H9 (cell line): ENCODE data around the gene NFXL1. TPM values are rescaled to one million over a fixed set of nuclear protein-coding genes. Genes with fewer than 3 reads are reported as not detected.

Experiments used
- DNase-seq: peaks from one replicate; pipeline ENCODE4 v3.0.0-alpha.2; 2017
- H2AFZ ChIP-seq: one replicate; pipeline ENCODE4 v1.6.1; 2013; ENCODE audit warnings: mild to moderate bottlenecking, low read length, control low read depth, moderate library complexity
- H2AK5ac ChIP-seq: 2 replicates; pipeline ENCODE4 v1.6.1; 2013; ENCODE audit warnings: low read length, control low read depth, mixed read lengths; ENCODE audit not compliant: insufficient read length
- H2BK120ac ChIP-seq: one replicate; pipeline ENCODE4 v1.6.1; 2013; ENCODE audit warnings: low read depth, mild to moderate bottlenecking, low read length, control low read depth, inconsistent platforms; ENCODE audit not compliant: poor library complexity, severe bottlenecking
- H2BK12ac ChIP-seq: 2 replicates; pipeline ENCODE4 v1.6.1; 2013; ENCODE audit warnings: low read length, control low read depth, mixed read lengths, low read depth; ENCODE audit not compliant: insufficient read length
- H2BK15ac ChIP-seq: 2 replicates; pipeline ENCODE4 v1.6.1; 2013; ENCODE audit warnings: low read depth, low read length, control low read depth
- H2BK20ac ChIP-seq: one replicate; pipeline ENCODE4 v1.6.1; 2013; ENCODE audit warnings: low read depth, mild to moderate bottlenecking, low read length, control low read depth, inconsistent platforms; ENCODE audit not compliant: poor library complexity, severe bottlenecking
- H2BK5ac ChIP-seq: 2 replicates; pipeline ENCODE4 v1.6.1; 2013; ENCODE audit warnings: low read length, control low read depth, mixed read lengths; ENCODE audit not compliant: insufficient read length
- H3K14ac ChIP-seq: 2 replicates; pipeline ENCODE4 v1.6.1; 2013; ENCODE audit warnings: low read length, control low read depth; ENCODE audit not compliant: insufficient read depth
- H3K18ac ChIP-seq: 2 replicates; pipeline ENCODE4 v1.6.1; 2013; ENCODE audit warnings: low read depth, mild to moderate bottlenecking, mixed read lengths, low read length, control low read depth; ENCODE audit not compliant: insufficient read length
- H3K23ac ChIP-seq: 2 replicates; pipeline ENCODE4 v1.6.1; 2013; ENCODE audit warnings: low read length, control low read depth, mixed read lengths, low read depth; ENCODE audit not compliant: insufficient read length
- H3K23me2 ChIP-seq: 2 replicates; pipeline ENCODE4 v1.6.1; 2013; ENCODE audit warnings: low read depth, mild to moderate bottlenecking, mixed read lengths, low read length, control low read depth; ENCODE audit not compliant: insufficient read length, poor library complexity, severe bottlenecking
- H3K27ac ChIP-seq: 2 replicates; pipeline ENCODE4 v1.5.1; 2013; ENCODE audit warnings: low read length, control low read depth, mixed read lengths, low read depth; ENCODE audit not compliant: insufficient read length
- H3K27me3 ChIP-seq: 2 replicates; pipeline ENCODE4 v1.6.1; 2013; ENCODE audit warnings: low read length, control low read depth, inconsistent platforms; ENCODE audit not compliant: insufficient read depth
- H3K4ac ChIP-seq: 2 replicates; pipeline ENCODE4 v1.6.1; 2013; ENCODE audit warnings: low read depth, mild to moderate bottlenecking, control low read depth, inconsistent platforms, low read length, moderate library complexity
- H3K4me1 ChIP-seq: 2 replicates; pipeline ENCODE4 v1.6.1; 2013; ENCODE audit warnings: low read length, control low read depth, inconsistent platforms; ENCODE audit not compliant: insufficient read depth
- H3K4me2 ChIP-seq: 2 replicates; pipeline ENCODE4 v1.6.1; 2013; ENCODE audit warnings: low read length, control low read depth, mixed read lengths; ENCODE audit not compliant: insufficient read length, insufficient read depth
- H3K56ac ChIP-seq: 2 replicates; pipeline ENCODE4 v1.6.1; 2013; ENCODE audit warnings: low read depth, mild to moderate bottlenecking, mixed read lengths, low read length, control low read depth; ENCODE audit not compliant: insufficient read length
- H3K79me1 ChIP-seq: 2 replicates; pipeline ENCODE4 v1.6.1; 2013; ENCODE audit warnings: low read depth, mild to moderate bottlenecking, moderate library complexity, low read length, control low read depth, inconsistent platforms; ENCODE audit not compliant: insufficient read depth, poor library complexity, severe bottlenecking
- H3K79me2 ChIP-seq: 2 replicates; pipeline ENCODE4 v1.6.1; 2013; ENCODE audit warnings: low read length, control low read depth, inconsistent platforms; ENCODE audit not compliant: insufficient read depth
- H3K9ac ChIP-seq: 2 replicates; pipeline ENCODE4 v1.6.1; 2013; ENCODE audit warnings: low read length, control low read depth, mixed read lengths; ENCODE audit not compliant: insufficient read length; ENCODE audit errors: extremely low read depth
- H3K9me3 ChIP-seq: one replicate; pipeline ENCODE4 v1.6.1; 2013; ENCODE audit warnings: low read depth, low read length, inconsistent platforms; ENCODE audit not compliant: control insufficient read depth
- H3T11ph ChIP-seq: one replicate; pipeline ENCODE4 v1.6.1; 2013; ENCODE audit warnings: mild to moderate bottlenecking, low read length, control low read depth, inconsistent platforms
- H4K20me1 ChIP-seq: one replicate; pipeline ENCODE4 v1.6.1; 2013; ENCODE audit not compliant: control insufficient read depth, insufficient read length, insufficient read depth
- H4K5ac ChIP-seq: 2 replicates; pipeline ENCODE4 v1.6.1; 2013; ENCODE audit warnings: low read depth, mild to moderate bottlenecking, mixed read lengths, low read length, control low read depth; ENCODE audit not compliant: insufficient read length
- H4K8ac ChIP-seq: replicated peaks from 2 replicates; pipeline ENCODE4 v1.6.1; 2013; ENCODE audit warnings: low read length, control low read depth, mixed read lengths, low read depth; ENCODE audit not compliant: insufficient read length
- H4K91ac ChIP-seq: 2 replicates; pipeline ENCODE4 v1.6.1; 2013; ENCODE audit warnings: low read depth, mild to moderate bottlenecking, moderate library complexity, mixed read lengths, low read length, control low read depth; ENCODE audit not compliant: insufficient read length
- H3K27ac Mint-ChIP-seq, 3 experiments: 2 replicates in 2 of 3; 3 replicates in 1 of 3; pipeline ENCODE4 v1.8.0; 2020 to 2021; ENCODE audit warnings: mixed read lengths in 3 of 3, mild to moderate bottlenecking in 1 of 3, moderate library complexity in 1 of 3
- H3K27me3 Mint-ChIP-seq: 2 replicates; pipeline ENCODE4 v1.8.0; 2021; ENCODE audit warnings: low read depth, mild to moderate bottlenecking, moderate library complexity, mixed read lengths
- H3K36me3 Mint-ChIP-seq, 3 experiments: 2 replicates in 2 of 3; 3 replicates in 1 of 3; pipeline ENCODE4 v1.8.0; 2020 to 2021; ENCODE audit warnings: low read depth in 3 of 3, mixed read lengths in 3 of 3; ENCODE audit not compliant: insufficient read depth in 1 of 3
- H3K4me1 Mint-ChIP-seq, 2 experiments: 2 replicates each; pipeline ENCODE4 v1.8.0; 2020; ENCODE audit warnings: mixed read lengths in 2 of 2
- H3K4me3 Mint-ChIP-seq, 2 experiments: 2 replicates in 1 of 2; 3 replicates in 1 of 2; pipeline ENCODE4 v1.8.0; 2020 to 2021; ENCODE audit warnings: mild to moderate bottlenecking in 2 of 2, mixed read lengths in 2 of 2, moderate library complexity in 1 of 2
- H3K9me3 Mint-ChIP-seq, 2 experiments: 2 replicates in 1 of 2; 3 replicates in 1 of 2; pipeline ENCODE4 v1.8.0; 2020; ENCODE audit warnings: mild to moderate bottlenecking in 2 of 2, mixed read lengths in 2 of 2, moderate library complexity in 1 of 2
- CTCF ChIP-seq: fragments of 200-600 bp; sonication (generic); conservative IDR thresholded peaks from 3 replicates; pipeline ENCODE4 v1.8.0; 2021; ENCODE audit warnings: antibody characterized with exemption, mild to moderate bottlenecking
- WGBS: extraction: QIAGEN DNeasy Blood & Tissue Kit; methylation state at CpG from one replicate; pipeline ENCODE4 v1.1.7; 2013; ENCODE audit warnings: missing lambda C conversion rate, low lambda C conversion rate, mixed read lengths; ENCODE audit not compliant: insufficient read length; ENCODE audit errors: extremely low coverage; 5-methylcytosine and 5-hydroxymethylcytosine counted together
- total RNA-seq: library from RNA; stranded (reverse); gene quantifications from 2 replicates; pipeline ENCODE4 v1.2.1, GENCODE V29; 2021

Gene NFXL1
- total RNA-seq, 1 experiment from 2014 or later: 33.8 TPM

GRCh38 chr4:47852136-47852535 lies 62.2 kb downstream of the NFXL1 start:
- Histone ChIP-seq H2BK12ac (no peak overlapping the region), H4K8ac (no peak overlapping the region), H3K56ac (no peak overlapping the region), H3K4me2 (no peak overlapping the region), H2AK5ac (no peak overlapping the region), H3K4me1 (no peaks in the 10 kb centered on the region; the same call in 1 of the 2 replicates), H2BK5ac (no peak overlapping the region), H3K14ac (no peak overlapping the region), H3K27ac (no peak overlapping the region), H4K20me1 (no peaks in the 10 kb centered on the region), H3K79me2 (no peaks in the 10 kb centered on the region), H2BK120ac (no peak overlapping the region), H2BK20ac (no peak overlapping the region), H3K9ac (no peak overlapping the region), H3K18ac (no peak overlapping the region), H3K9me3 (no peaks in the 10 kb centered on the region), H3K23ac (no peak overlapping the region), H3K27me3 (no peaks in the 10 kb centered on the region), H4K91ac (no peak overlapping the region), H3K79me1 (no peaks in the 10 kb centered on the region), H2AFZ (no peak overlapping the region), H3K4ac (no peak overlapping the region), H3K23me2 (no peaks in the 10 kb centered on the region), H4K5ac (no peak overlapping the region), H2BK15ac (no peak overlapping the region), H3T11ph (no peak overlapping the region)
- H3K36me3 Mint-ChIP-seq: peaks cover 30 to 51% (median 37%) of the 10 kb centered on the region in 3 experiments
- no peaks in the 10 kb centered on the region for H3K9me3 Mint-ChIP-seq
- TF ChIP-seq CTCF: no peak
- no CpG with 5 or more reads among the region's 1 CpG for WGBS
- no peaks in the 10 kb centered on the region; the same call in 1 of the 2 replicates for H3K27me3 Mint-ChIP-seq
- H3K4me1 Mint-ChIP-seq: peaks cover 0 to 4% of the 10 kb centered on the region in 2 experiments; a peak in 2 of 4 replicates
- DNase-seq: no peak
- H3K4me3 Mint-ChIP-seq: no peak overlapping the region
- H3K27ac Mint-ChIP-seq: no peak overlapping the region
